ENCODE data around the gene COQ8A. TPM values are rescaled to one million over a fixed set of nuclear protein-coding genes. Genes with fewer than 3 reads are reported as not detected.
A peak's percentile ranks its signal among the peaks of the same experiment; 100 is the strongest.

The COQ8A gene
- total and polyA plus RNA-seq, 4 donors, result 16.2 to 50.5 (median 29.1) TPM

- Histone ChIP-seq H3K4me1 (ENCODE audit: control insufficient read depth in 5 of 5, insufficient read depth in 5 of 5, low read length in 5 of 5) (no peaks in the 10 kb centered on the region), H3K36me3 (ENCODE audit: control insufficient read depth in 4 of 4, insufficient read depth in 4 of 4, low read length in 4 of 4) (peaks cover 3 to 20% (median 10%) of the 10 kb centered on the region in 4 donors), H3K9me3 (ENCODE audit: control insufficient read depth in 4 of 4, insufficient read depth in 3 of 4, low read length in 3 of 4) (peaks cover 0 to 5% (median 0%) of the 10 kb centered on the region in 4 donors), H3K27ac (ENCODE audit: low read depth in 1 of 2, low read length in 1 of 2) (peak overlapping the region in 1 of 2 donors; percentile 89), H3K27me3 (ENCODE audit: control insufficient read depth in 3 of 3, insufficient read depth in 3 of 3, low read length in 2 of 3) (no peaks in the 10 kb centered on the region), H3K9ac (ENCODE audit: insufficient read depth in 1 of 2, low read length in 2 of 2) (no peak overlapping the region), H3K4me3 (no peak overlapping the region)
- ATAC-seq (ENCODE audit: insufficient read depth, low FRiP score) (no peak), DNase-seq (no peak)
- TF ChIP-seq, protein P1, sequence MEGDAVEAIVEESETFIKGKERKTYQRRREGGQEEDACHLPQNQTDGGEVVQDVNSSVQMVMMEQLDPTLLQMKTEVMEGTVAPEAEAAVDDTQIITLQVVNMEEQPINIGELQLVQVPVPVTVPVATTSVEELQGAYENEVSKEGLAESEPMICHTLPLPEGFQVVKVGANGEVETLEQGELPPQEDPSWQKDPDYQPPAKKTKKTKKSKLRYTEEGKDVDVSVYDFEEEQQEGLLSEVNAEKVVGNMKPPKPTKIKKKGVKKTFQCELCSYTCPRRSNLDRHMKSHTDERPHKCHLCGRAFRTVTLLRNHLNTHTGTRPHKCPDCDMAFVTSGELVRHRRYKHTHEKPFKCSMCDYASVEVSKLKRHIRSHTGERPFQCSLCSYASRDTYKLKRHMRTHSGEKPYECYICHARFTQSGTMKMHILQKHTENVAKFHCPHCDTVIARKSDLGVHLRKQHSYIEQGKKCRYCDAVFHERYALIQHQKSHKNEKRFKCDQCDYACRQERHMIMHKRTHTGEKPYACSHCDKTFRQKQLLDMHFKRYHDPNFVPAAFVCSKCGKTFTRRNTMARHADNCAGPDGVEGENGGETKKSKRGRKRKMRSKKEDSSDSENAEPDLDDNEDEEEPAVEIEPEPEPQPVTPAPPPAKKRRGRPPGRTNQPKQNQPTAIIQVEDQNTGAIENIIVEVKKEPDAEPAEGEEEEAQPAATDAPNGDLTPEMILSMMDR (IDR thresholded peaks at IDR 0.05; ENCODE audit: control extremely low read depth, extremely low read depth), result no peak
- WGBS, 2 donors, result 91% methylated on average over 3 of the region's 3 CpGs
These were observed 27.6 kb downstream of the COQ8A start for GRCh38 chr1:226967665-226968064.

- DNase-seq (no peak), ATAC-seq (ENCODE audit: insufficient read depth, low FRiP score) (no peak)
- H3K36me3 ChIP-seq (ENCODE audit: control insufficient read depth in 4 of 4, insufficient read depth in 4 of 4, low read length in 4 of 4), result peaks cover 0 to 9% (median 6%) of the 10 kb centered on the region in 4 donors
- no peak overlapping the region for H3K4me3 ChIP-seq
- WGBS, 2 donors, result 95 to 100% methylated on average over 1 of the region's 1 CpG
- TF ChIP-seq, protein P1 (IDR thresholded peaks at IDR 0.05; ENCODE audit: control extremely low read depth, extremely low read depth), result no peak
- peaks cover 0 to 5% (median 0%) of the 10 kb centered on the region in 4 donors for H3K9me3 ChIP-seq (ENCODE audit: control insufficient read depth in 4 of 4, insufficient read depth in 3 of 4, low read length in 3 of 4)
- no peak overlapping the region for H3K9ac ChIP-seq (ENCODE audit: insufficient read depth in 1 of 2, low read length in 2 of 2)
- no peaks in the 10 kb centered on the region for H3K27me3 ChIP-seq (ENCODE audit: control insufficient read depth in 3 of 3, insufficient read depth in 3 of 3, low read length in 2 of 3)
- peak overlapping the region in 1 of 2 donors; percentile 63 for H3K27ac ChIP-seq (ENCODE audit: low read depth in 1 of 2, low read length in 1 of 2)
- peaks cover 6 to 26% (median 11%) of the 10 kb centered on the region in 5 donors for H3K4me1 ChIP-seq (ENCODE audit: control insufficient read depth in 5 of 5, insufficient read depth in 5 of 5, low read length in 5 of 5)
These were observed 31.7 kb downstream of the COQ8A start for GRCh38 chr1:226971765-226972164.

GRCh38 chr1:226972931-226973330 is 32.8 kb downstream of the COQ8A start:
- H3K4me1 ChIP-seq (ENCODE audit: control insufficient read depth in 5 of 5, insufficient read depth in 5 of 5, low read length in 5 of 5), result peaks cover 6 to 26% (median 11%) of the 10 kb centered on the region in 5 donors
- peaks cover 0 to 5% (median 0%) of the 10 kb centered on the region in 4 donors for H3K9me3 ChIP-seq (ENCODE audit: control insufficient read depth in 4 of 4, insufficient read depth in 3 of 4, low read length in 3 of 4)
- TF ChIP-seq, protein P1 (IDR thresholded peaks at IDR 0.05; ENCODE audit: control extremely low read depth, extremely low read depth), result no peak
- H3K27ac ChIP-seq (ENCODE audit: low read depth in 1 of 2, low read length in 1 of 2), result peak overlapping the region; percentile 88 to 92
- peaks cover 0 to 9% (median 7%) of the 10 kb centered on the region in 4 donors for H3K36me3 ChIP-seq (ENCODE audit: control insufficient read depth in 4 of 4, insufficient read depth in 4 of 4, low read length in 4 of 4)
- ATAC-seq (ENCODE audit: insufficient read depth, low FRiP score) (no peak), DNase-seq (no peak)
- WGBS, 2 donors, result 90% methylated on average over 6 of the region's 6 CpGs
- H3K27me3 ChIP-seq (ENCODE audit: control insufficient read depth in 3 of 3, insufficient read depth in 3 of 3, low read length in 2 of 3), result no peaks in the 10 kb centered on the region
- H3K9ac ChIP-seq (ENCODE audit: insufficient read depth in 1 of 2, low read length in 2 of 2), result no peak overlapping the region
- H3K4me3 ChIP-seq, result no peak overlapping the region

Measured in lung (tissue), 12 donors.